ENCODE results near the gene CCDC192.

DNA sequence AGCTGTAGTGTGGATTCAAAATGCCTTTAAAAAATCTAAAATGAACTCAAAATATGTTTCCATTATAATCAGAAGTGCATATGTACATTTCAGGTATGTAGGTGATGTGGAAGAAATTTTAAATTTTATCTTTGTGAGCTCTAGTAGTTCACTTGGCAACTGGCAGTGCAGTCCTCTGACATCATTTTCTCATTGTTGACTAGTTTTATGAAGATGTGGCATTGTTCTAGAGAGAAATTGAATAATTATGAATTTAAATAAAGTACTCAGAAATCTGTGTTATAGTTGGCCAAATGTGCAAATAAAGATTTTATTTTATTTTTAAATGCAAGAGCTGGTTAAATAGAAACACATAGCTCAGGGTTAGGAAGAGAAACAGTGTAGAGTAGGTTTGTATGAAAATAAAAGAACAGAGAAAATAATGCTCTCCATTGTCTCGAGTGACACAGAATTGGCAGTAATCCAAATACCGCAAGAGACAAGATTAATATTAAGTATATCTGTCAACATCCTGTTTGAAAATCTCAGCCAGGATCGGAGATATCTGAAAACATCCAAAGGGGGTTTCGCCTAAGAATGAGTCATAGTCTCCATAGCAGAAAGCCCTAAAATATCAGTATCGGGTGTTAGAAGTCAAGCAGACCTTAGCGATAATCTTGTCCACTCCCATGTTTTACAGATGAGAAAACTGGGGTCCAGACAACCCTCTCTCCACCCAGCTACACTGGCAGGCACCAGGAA lies 189.4 kb downstream of the CCDC192 start:
- TF ChIP-seq REST (IDR thresholded peaks at IDR 0.05) (no peak), CTCF (IDR thresholded peaks at IDR 0.05) (no peak), CEBPB (IDR thresholded peaks at IDR 0.05) (no peak), POLR2A (IDR thresholded peaks at IDR 0.05; ENCODE audit: low read length) (no peak)
